ENCODE measurements around the gene TEX19.

The TEX19 gene

GRCh38 chr17:82365606-82366295, 6.7 kb downstream of the TEX19 start:
- ChIA-PET POLR2A (no interaction called here), CTCF (interaction anchor here (1.4 to 2.3 kb wide), 5 partner anchors 9 to 59 kb away, joined by 3 to 18 read pairs (median 5); no protein-coding TSS in a partner anchor)

GRCh38 chr17:82366749-82367148, 7.7 kb downstream of the TEX19 start:
- DNase-seq (ENCODE audit: low read depth, low spot score) = no peak
- no peak for TF ChIP-seq CTCF (IDR thresholded peaks at IDR 0.05; ENCODE audit: insufficient read depth, low read length, missing control alignments)
- POLR2A ChIA-PET = interaction anchor here (0.7 kb wide), 1 partner anchor 116 kb away, joined by 6 read pairs; no protein-coding TSS in a partner anchor
- no peak overlapping the region for H3K4me3 ChIP-seq (ENCODE audit: low read depth, low read length)
- CTCF ChIA-PET = interaction anchor here (0.9 to 2.2 kb wide), 7 partner anchors 9 to 58 kb away, joined by 3 to 18 read pairs (median 5); no protein-coding TSS in a partner anchor

More at GRCh38 chr17:82365606-82366295, 6.7 kb downstream of the TEX19 start:
- TF ChIP-seq CTCF (IDR thresholded peaks at IDR 0.05; ENCODE audit: insufficient read depth, low read length, missing control alignments) = no peak
- H3K4me3 ChIP-seq (ENCODE audit: low read depth, low read length) = no peak overlapping the region
- no peak for DNase-seq (ENCODE audit: low read depth, low spot score)

GRCh38 chr17:82367724-82368524, 8.9 kb downstream of the TEX19 start:
- ChIA-PET POLR2A (no interaction called here), CTCF (interaction anchor here (1.3 to 1.8 kb wide), 2 partner anchors 10 to 16 kb away, joined by 3 to 7 read pairs; no protein-coding TSS in a partner anchor)
- H3K4me3 ChIP-seq (ENCODE audit: low read depth, low read length) = no peak overlapping the region
- TF ChIP-seq CTCF (IDR thresholded peaks at IDR 0.05; ENCODE audit: insufficient read depth, low read length, missing control alignments) = no peak
- no peak for DNase-seq (ENCODE audit: low read depth, low spot score)

- POLR2A ChIA-PET = no interaction called here
- no peak for TF ChIP-seq CTCF (IDR thresholded peaks at IDR 0.05; ENCODE audit: insufficient read depth, low read length, missing control alignments)
- CTCF ChIA-PET = interaction anchor here (2.6 kb wide), 1 partner anchor 19 kb away, joined by 18 read pairs; no protein-coding TSS in a partner anchor
- DNase-seq (ENCODE audit: low read depth, low spot score) = no peak
- no peak overlapping the region for H3K4me3 ChIP-seq (ENCODE audit: low read depth, low read length)
Observed at GRCh38 chr17:82369211-82369610, 10.2 kb downstream of the TEX19 start.

- no peak for DNase-seq (ENCODE audit: low read depth, low spot score)
- no peak for TF ChIP-seq CTCF (IDR thresholded peaks at IDR 0.05; ENCODE audit: insufficient read depth, low read length, missing control alignments)
- CTCF ChIA-PET = interaction anchor here (0.8 to 2.6 kb wide), 3 partner anchors 12 to 20 kb away, joined by 3 to 18 read pairs (median 3); no protein-coding TSS in a partner anchor
- POLR2A ChIA-PET = no interaction called here
- H3K4me3 ChIP-seq (ENCODE audit: low read depth, low read length) = peak overlapping the region; percentile 29
Observed at GRCh38 chr17:82370471-82371332, 11.7 kb downstream of the TEX19 start.
